DOHH2 (cell line): Measurements from ENCODE around the gene PAEP.

Experiments
- CTCF ChIP-seq: fragments of 200-600 bp; sonication (generic); IDR thresholded peaks from one replicate; pipeline ENCODE4 v1.5.1; 2014; ENCODE audit warnings: antibody characterized with exemption, mild to moderate bottlenecking, low read depth, low read length; ENCODE audit not compliant: poor library complexity, severe bottlenecking
- EZH2phosphoT487 ChIP-seq: fragments of 200-600 bp; sonication (generic); IDR thresholded peaks from 2 replicates; pipeline ENCODE4 v1.6.1; 2017; ENCODE audit warnings: borderline replicate concordance, mild to moderate bottlenecking, antibody characterized with exemption, low read length, moderate library complexity, mixed read lengths

- TF ChIP-seq CTCF (no peak), EZH2phosphoT487 (no peak)
Measured at GRCh38 chr9:135568026-135568425, 6.5 kb downstream of the PAEP start.
